ENCODE measurements around the gene TRAF3IP3.

Gene TRAF3IP3

DNA sequence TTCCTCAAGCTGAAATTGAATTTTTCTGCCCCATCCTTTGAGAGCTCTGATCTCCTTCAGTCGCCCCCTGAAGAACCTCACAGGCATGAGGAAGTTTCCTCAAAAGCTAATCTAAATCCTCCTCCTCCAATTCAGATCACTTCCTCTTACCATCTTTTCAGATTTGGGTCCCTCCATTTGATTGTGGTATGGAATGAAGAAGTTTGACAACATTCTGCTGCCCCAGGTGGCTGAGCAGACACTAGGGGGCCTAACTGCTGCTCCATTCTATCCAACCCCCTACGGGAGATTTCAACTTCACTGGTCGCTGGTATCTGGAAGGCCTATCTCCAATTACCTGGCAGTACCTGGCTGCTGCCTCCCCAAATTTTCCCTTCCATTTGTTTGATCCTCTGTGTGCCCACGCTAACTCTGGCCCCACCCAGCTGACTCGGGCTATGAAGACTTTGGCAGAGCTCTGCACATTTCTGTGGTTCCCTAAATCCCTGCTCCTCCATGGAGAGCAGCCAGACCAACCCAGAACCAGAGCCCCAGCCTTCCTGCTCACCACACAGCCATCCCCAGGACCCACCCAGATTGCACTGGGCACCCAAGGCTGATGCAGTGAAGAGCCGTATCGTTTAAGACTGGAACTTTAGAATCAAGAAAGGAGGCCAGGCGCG is 42.3 kb downstream of the TRAF3IP3 start:
- in situ Hi-C loops (cut with MboI; ENCODE audit: low sequenced_read_pairs) = no loop called here

DNA sequence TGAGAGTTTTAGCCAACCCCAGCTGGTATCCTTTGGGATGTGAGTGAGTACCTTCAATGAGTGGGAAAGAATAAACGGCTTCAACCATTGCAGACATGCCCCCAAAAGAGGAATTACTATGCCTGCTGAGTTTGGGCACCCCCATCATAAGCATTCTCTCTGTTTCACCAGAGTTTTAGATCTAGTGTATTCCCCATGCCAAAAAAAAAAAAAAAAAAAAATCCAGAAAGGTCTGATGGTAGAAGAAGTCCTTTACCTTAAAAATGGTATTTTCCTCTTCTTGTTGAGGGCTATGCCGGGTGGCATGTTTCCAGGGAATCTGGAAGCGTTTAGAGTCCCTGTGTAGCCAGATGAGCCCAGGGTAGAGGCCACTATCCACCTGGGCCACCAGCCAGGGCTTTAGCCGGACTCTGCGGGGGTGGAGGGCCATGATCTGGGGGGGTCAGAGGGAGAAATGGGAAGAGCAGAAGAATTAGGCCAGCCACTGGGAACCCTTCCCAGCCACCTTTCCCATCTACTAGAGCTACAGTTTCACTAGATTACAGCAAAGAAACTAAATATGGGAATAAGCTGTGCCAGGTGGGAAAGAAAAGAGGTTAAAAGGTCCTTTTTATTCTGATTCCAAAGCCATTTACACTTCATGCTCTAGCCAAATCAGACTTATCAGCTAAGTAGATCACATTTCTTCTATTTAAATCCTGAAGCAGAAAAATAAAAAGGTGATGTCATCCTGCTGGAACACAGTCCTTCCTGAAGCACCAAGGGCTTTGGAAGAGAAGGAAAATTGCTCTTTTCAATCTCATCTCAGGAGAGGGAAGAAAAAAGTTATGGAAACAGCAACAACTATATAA is 45.4 kb downstream of the TRAF3IP3 start:
- in situ Hi-C loops (cut with MboI; ENCODE audit: low sequenced_read_pairs) = no loop called here

DNA sequence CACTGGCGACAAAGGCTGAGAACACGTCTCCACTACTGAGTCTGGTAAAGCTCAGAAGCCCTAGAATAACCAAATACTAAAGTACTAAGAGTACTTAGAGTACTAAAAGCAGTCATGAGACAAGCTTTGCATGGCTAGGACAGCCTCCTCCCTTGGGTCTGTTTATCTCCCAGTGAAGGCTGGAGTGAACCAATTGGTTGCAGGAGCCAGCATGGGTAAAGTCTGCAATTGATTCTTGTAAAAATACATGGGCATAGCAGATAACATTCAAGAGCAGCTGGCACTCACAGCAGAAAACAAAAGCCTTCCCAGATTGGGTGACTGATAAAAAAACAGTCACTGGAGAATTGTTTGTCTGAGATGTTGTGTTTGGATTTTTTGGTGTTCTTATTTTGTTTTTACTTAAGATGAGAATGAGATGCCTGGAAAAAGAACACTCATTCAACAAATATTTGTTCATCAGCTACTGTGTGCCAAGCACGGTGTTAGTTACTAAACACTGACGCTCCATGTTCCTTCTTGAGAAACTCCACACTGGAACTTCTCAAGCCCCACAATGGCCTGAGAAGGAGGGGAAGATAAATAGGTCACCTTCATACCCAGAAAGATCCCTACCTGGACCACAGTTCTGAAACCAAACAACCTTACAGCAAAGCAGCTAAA is 46.4 kb downstream of the TRAF3IP3 start:
- in situ Hi-C loops (cut with MboI; ENCODE audit: low sequenced_read_pairs) = no loop called here

DNA sequence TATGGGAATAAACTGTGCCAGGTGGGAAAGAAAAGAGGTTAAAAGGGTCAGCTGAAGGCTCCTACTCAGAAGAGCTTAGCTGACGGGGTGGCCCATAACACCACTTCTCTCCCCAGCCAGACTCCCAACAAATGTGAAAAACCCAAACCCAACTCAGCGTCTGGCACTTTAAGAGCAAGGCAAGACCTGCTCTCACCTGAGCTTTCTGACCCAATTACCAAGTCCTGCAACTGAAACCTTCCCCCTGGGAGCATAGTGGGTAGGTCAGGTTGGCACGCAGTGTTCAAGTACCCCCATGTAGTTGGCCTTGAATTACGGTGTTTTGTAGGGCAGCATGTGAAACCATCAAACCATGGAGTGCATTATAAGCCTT is 46.9 kb downstream of the TRAF3IP3 start:
- in situ Hi-C loops (cut with MboI; ENCODE audit: low sequenced_read_pairs) = no loop called here

DNA sequence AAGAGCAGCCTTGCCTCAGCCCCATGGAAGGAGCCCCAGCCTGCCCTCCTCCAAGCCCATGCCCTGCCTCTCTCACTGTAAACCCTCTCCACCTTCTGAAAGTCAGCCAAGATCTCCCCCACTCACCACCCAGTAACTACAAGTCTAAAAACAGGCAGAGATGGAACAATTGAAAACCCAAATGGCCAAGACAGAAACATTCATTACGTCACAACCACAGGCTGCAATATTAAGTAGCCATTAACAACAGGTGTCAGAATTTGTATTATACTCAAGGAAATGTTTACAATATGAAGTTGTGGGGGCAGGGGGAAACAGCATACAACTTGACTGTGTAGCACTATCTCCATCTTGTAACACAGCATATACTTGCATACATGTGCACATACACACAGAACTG is 47.7 kb downstream of the TRAF3IP3 start:
- in situ Hi-C loops (cut with MboI; ENCODE audit: low sequenced_read_pairs) = no loop called here

DNA sequence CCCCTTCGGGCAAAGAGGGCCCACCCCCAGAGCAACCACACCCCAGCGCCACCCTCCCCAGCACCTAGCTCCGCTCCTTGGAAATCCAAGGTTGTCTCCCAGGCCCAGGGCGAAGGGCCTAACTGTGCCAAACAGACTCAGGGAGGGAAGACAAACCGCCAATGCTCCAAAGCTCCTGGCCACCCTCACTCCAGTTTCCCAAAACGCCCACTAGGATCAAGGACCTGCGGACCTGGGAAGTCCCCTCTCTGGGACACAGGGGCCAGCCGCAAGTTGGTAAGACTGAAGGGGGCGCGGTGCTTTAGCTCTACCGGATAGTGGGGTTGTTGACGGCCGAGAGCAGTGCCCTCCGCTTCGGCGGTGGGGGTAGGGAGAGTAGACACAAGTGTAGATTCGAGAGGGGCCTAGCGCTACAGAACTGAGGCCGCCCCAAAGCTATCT is 49.5 kb downstream of the TRAF3IP3 start:
- in situ Hi-C loops (cut with MboI; ENCODE audit: low sequenced_read_pairs) = no loop called here

DNA sequence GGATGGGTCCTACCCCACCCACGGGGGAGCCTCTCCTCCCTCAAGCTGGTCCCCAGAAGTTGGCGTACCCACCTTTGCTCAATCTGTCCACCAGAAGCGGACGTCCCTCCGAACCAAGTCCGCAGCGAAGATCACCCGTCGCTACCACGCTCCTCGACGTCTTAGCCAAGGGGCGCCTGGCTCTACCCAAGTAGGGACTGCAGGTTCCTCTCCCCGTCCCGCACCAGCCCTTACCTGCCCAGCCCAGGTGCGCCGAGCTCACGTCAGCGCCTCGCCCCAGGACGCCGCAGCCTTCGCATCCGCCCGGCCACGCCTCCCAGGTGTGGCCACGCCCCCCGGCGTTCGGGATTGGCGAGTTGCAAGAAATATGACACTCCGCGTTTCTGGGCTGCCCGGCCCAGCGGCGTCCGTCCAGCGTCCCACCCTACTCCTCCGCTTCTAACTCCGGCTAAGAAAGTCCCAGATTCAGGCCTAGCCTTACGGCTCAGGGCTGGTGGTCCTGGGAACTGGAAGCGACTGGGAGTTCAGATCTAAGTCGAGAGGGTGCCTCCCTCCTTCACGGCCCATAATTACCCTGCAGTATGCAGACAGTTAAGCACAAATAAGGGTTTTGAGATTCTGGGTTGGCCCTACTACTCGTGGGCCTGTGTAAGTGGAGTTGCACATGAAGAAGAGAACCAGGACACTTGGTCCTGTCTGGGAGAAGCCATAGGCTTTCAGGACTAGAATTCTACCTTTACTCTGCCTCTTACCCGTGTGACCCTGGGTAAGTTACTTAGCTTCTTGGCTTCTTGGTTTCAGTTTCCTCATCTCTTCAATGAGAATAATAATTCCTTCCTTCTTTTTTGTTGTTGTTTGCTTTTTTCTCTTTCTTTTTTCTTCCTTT is 50.3 kb downstream of the TRAF3IP3 start, which contains the start of gene IRF6:
IRF6 (minus strand) TSS at position 268 of the 886 bp plus-strand sequence. CDS start 4,729 bp downstream, outside the sequence.
- in situ Hi-C loops (cut with MboI; ENCODE audit: low sequenced_read_pairs) = no loop called here

DNA sequence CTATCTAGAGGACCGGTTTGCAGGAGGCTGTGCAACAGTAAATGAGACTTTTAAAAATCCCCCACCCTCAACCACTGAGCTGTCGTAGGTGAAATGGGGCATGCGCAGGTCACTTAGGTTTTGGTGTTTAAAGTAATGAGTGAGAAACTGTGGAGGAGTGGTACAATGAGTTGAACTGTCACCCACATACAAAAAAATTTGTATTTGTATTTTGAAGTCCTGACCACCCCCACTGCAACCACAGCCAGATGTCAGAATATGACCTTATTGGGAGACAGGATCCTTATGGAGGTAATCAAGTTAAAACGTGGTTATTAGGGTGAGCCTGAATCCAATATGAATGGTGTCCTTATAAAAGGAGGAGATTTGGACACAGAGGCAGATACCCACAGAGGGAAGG is 51.7 kb downstream of the TRAF3IP3 start:
- in situ Hi-C loops (cut with MboI; ENCODE audit: low sequenced_read_pairs) = no loop called here

DNA sequence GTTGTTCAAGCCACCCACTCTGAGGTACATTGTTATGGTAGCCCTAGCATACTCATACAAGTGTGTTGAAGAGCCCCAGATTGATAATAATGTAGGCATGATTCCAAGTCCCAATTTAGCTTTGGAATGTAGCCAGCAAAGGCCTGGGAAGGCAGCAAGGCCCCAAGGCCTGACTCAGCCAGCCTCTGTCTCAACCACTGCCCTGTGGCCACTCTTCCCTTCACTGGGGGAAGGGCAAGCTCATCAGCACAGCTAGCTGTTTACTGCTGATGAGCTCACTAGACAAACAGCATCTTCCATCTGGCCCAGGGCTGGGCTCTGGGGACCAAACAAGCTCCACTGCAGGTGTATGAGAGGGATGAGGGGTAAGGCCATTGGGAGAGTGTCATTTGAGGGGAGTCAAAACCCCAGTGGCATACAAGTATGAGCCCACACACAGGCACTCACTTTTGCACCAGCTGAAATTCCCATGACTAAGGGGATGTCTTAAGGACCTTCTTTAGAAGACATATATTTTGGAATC is 52.3 kb downstream of the TRAF3IP3 start:
- in situ Hi-C loops (cut with MboI; ENCODE audit: low sequenced_read_pairs) = no loop called here

DNA sequence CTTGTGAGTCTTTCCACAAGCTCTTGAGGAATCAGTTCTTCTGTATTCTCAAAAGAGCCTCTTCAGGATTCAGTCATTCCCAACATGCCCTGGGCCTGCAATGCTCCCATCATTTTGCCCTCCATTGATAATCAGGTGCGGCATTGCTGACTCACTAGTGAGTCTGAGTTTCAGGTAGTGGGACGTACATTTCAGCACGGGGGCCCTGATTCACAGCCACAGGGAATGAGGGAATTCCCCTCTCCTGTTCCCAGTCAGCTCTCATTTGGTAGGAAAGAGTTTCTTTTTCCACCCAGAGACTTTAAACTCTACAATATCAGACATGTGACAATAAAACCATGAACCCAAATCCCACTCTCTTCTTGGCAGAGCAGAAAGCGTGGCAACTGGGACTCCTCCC is 53.8 kb downstream of the TRAF3IP3 start:
- in situ Hi-C loops (cut with MboI; ENCODE audit: low sequenced_read_pairs) = no loop called here

DNA sequence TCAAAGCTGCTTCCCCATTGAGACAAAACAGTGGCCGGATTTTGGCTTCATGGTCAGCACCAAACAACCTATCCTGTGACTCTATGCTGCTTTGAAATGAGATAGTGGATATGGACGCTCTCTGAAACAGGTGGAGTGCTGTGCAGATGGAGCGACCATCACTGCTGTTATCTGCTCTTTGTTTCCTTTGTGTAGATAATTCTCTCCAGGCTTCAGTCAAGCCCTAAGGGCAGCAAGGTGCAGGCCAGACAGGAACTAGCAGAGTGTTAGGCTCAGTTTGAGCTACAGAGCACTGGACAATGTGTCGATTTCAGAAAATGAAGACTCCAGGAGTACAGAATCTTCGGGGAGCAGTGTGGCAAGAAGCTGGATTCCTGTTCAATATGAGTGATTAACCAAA is 54.9 kb downstream of the TRAF3IP3 start:
- in situ Hi-C loops (cut with MboI; ENCODE audit: low sequenced_read_pairs) = no loop called here

DNA sequence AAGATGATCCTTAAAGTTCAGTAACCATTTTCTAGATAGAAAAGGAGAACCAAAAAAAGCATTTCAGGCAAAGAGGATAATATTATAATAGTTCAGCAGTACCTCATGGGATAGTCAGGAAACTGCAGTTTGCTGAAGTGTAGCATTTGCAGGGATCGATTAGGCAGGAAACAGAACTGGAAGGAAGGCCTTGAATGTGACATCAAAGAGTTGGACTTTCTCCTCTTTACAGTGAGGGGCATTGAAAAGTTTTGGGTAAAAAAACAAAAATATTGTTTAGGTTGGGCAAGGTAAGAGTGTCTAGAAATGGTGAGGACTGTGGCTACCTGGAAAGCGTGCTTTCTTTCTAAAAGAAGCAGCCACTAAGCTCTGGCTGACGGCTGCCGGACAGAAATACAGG is 58.0 kb downstream of the TRAF3IP3 start:
- in situ Hi-C loops (cut with MboI; ENCODE audit: low sequenced_read_pairs) = no loop called here

DNA sequence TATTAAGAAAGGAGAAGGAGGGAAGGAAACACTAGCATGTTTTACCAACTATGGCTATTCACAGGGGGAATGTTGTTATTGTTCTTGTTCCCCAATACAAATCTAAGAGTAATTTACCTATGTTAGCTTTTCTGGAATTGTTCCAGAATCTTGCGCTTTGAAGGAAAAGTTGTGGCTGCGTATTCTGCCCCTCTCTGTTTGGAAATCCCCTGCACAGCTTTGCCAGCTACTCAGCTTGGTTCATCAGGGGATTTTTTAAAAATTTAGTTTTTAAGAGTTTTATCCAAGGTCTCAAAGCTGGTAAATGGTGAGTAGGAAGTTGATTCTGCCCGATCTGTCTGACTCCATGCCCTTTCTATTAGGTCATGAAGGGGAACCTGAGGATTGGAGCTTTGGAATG is 59.6 kb downstream of the TRAF3IP3 start:
- in situ Hi-C loops (cut with MboI; ENCODE audit: low sequenced_read_pairs) = no loop called here

DNA sequence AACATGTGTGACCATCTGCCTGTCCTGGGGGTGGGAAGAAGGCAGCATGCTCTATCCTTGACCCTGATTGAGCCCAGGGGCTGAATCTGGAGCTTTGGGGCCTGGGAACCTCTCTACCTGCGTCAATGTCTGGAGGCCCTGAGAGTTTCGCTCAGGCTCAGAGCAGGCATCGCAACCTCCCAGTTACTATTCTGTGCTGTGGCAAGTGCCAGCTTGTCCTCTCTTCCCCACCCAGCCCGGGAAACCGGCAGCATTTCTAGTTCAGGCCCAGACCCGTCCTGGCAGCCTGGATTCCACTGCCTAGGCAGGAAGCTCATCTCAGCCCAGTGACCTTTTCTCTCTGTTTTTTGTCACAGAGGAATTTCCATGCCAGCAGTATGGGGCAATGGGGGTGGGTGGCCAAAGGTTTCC is 60.1 kb downstream of the TRAF3IP3 start:
- in situ Hi-C loops (cut with MboI; ENCODE audit: low sequenced_read_pairs) = no loop called here

DNA sequence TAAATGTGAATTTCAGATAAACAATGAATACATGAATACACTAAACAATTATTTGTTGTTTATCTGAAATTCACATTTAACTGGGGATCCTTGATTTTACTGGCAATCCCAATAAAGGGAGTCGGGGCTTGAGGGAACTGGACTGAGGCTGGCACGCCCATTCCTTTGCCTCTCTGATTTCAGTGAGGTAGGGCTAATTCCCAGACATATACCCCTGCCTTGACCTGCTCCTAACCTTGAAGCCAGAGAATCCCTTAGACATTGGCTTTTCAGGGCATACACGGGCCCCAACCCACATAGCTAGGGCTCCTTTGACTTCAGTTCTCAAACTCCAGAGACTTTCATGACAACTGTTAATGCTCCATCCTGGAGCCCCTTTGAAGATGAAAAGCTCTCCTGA is 61.1 kb downstream of the TRAF3IP3 start:
- in situ Hi-C loops (cut with MboI; ENCODE audit: low sequenced_read_pairs) = no loop called here

DNA sequence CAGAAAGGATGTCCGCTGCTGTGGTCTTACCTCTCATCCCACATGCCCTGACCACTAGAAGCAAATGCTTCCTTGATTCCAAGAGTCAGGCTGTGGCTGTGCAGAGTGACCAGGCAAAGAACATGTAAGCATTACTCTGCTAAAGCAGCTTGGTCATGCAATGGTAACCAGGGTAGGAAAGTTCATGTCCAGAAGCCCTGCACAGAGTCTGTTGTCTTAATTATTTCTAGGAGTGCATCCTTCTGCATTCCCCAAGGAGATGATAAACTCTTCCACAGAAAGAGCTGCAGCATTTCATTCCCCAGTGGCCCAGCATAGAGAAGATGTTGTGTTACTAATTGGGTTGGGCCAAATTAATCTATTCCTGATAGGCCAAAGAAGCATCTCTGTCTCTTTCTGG is 61.8 kb downstream of the TRAF3IP3 start:
- in situ Hi-C loops (cut with MboI; ENCODE audit: low sequenced_read_pairs) = no loop called here

DNA sequence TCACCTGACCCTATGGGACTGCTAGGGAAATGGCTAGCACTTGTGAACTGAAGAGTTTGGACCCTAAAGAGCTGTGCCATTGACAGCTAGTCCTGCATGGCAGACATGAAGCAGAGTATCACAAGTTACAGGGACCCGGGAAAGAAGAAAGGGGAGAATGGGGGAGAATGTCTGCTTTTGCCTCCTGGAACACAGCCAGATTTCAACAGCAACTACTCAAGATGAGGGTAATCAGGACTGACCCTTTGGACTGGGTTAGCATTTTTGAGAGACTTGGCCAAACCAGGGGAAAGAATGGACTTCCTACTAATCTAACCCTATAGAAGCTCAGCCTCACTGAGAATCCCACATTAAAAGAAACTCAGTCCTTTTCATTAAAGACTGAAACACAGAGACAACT is 63.2 kb downstream of the TRAF3IP3 start:
- in situ Hi-C loops (cut with MboI; ENCODE audit: low sequenced_read_pairs) = no loop called here

DNA sequence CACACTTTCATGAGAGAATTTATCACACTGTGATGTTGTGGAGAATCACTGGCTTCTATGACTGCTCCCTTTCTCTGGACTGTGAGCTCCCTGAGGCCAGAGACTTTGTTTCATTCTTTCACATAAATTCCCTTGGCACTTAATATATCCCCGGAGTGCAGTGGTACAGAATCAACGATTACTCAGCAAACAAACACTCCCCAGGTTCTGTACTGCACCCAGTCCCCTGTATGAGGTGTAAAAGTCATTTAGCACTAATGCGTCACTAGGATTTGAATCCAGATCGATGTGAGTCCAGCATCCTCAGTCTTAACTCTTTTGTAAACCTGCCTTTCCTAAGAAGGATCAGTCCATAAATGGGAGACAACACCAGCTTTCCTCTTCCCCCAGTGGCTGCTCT is 65.1 kb downstream of the TRAF3IP3 start:
- in situ Hi-C loops (cut with MboI; ENCODE audit: low sequenced_read_pairs) = no loop called here

DNA sequence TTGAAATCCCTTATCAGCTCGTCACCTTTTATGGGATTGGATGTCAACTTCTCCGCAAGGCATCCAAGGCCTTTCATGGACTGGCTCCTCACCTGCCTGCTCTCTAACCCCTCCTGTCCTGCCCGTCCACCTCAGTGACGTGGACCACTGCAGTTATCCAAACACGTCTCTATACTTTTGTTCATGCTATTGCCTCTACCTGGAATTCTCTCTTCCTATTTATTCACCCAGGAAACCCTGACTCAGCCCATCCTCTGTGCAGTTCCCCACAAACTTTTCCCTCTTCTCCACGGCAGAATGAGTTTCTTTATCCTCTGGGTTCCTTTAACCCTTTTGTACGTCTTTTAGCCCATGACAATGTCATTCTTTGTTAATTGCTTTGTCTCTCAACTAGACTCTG is 66.9 kb downstream of the TRAF3IP3 start:
- in situ Hi-C loops (cut with MboI; ENCODE audit: low sequenced_read_pairs) = no loop called here

DNA sequence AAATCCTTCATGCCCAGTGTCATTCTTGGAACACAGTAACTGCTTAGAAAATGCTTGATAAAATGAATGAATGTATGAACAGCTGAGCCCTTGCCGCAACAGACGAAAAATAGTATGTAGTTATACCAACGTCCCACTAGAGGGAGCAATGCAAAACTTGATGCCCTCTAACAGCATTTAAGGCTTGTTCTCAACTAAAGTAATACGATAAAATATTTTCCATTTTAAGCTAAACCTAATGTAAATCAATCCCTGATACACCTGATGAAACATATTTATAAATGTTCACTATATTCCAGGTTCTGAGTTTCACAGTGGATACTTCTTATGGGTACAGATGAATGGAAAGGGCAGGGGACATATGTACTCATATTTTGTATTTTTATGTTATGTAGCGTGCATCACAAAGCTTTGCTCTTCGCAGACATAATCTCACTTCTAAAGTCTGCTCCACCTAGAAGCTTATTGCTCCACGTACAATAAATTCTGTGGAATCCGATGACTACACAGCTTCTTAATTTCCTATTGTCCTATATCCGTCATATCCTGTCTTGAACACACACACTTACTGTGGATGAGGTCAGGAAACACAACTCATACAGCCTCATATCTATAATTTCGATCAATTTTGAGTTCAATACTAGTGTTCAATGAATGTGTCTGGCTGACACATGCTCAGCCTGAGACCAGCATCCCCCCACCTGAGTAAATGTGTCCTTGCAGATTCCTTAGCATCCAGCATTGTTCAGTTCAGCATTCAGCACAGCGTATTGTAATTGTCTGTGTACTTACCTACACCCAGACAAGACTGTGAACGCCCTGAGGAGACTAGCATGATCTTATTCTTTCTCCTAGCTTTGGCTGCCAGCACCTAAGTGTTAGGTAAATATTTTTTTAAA is 67.5 kb downstream of the TRAF3IP3 start:
- in situ Hi-C loops (cut with MboI; ENCODE audit: low sequenced_read_pairs) = no loop called here
